SK-N-SH (cell line): ENCODE measurements around the gene PCSK9. TPM values are rescaled to one million over a fixed set of nuclear protein-coding genes. Genes with fewer than 3 reads are reported as not detected.

Source experiments
- CTCF ChIA-PET: fragments of 300-600, 350-600 bp; formaldehyde crosslinking; extraction: SDS; loops from one replicate; lab custom pipeline; 2021; lab: Yijun Ruan, JAX
- POLR2A ChIA-PET: fragments of 350-600 bp; sonication (Branson Sonifier 250); formaldehyde crosslinking; extraction: SDS; loops from one replicate; lab custom pipeline; 2020; ENCODE audit warnings: antibody characterized with exemption, inconsistent platforms; lab: Yijun Ruan, JAX
- DNase-seq: peaks from one replicate; pipeline ENCODE4 v3.0.0; 2012
- H2AFZ ChIP-seq: fragments of 200-600 bp; sonication (generic); 2 replicates; pipeline ENCODE4 v1.8.1; 2016; ENCODE audit warnings: antibody characterized with exemption, mild to moderate bottlenecking, low read depth
- H3F3A ChIP-seq: fragments of 200-600 bp; sonication (generic); replicated peaks from 2 replicates; pipeline ENCODE3; 2016; ENCODE audit warnings: antibody characterized with exemption, mild to moderate bottlenecking; ENCODE audit not compliant: insufficient read depth
- H3K27ac ChIP-seq, 2 experiments: fragments of 200-500 bp in 1 of 2; fragments of 200-600 bp in 1 of 2; sonication (Bioruptor generic) in 1 of 2; sonication (generic), shearing (Covaris generic) in 1 of 2; 2 replicates each; pipeline versions ENCODE4 v1.5.1 to v1.6.1; 2014 to 2016; ENCODE audit warnings: low read depth in 2 of 2, inconsistent platforms in 1 of 2, low read length in 1 of 2, mild to moderate bottlenecking in 1 of 2, mixed read lengths in 1 of 2
- H3K27me3 ChIP-seq: fragments of 200-600 bp; sonication (generic), shearing (Covaris generic); 2 replicates; pipeline ENCODE4 v1.6.1; 2016; ENCODE audit warnings: mixed run types; ENCODE audit not compliant: insufficient read depth
- H3K36me3 ChIP-seq, 2 experiments: fragments of 200-500 bp in 1 of 2; fragments of 200-600 bp in 1 of 2; sonication (Bioruptor generic) in 1 of 2; sonication (generic) in 1 of 2; replicated peaks in 1 of 2; 2 replicates each; pipeline versions ENCODE3 to v1.5.1; 2014 to 2016; ENCODE audit warnings: low read length in 1 of 2, mild to moderate bottlenecking in 1 of 2; ENCODE audit not compliant: insufficient read depth in 2 of 2, control insufficient read depth in 1 of 2
- H3K4me1 ChIP-seq, 2 experiments: fragments of 200-500 bp in 1 of 2; fragments of 200-600 bp in 1 of 2; sonication (Bioruptor generic) in 1 of 2; sonication (generic), shearing (Covaris generic) in 1 of 2; 2 replicates each; pipeline versions ENCODE4 v1.5.1 to v1.6.1; 2014 to 2016; ENCODE audit warnings: low read depth in 1 of 2, low read length in 1 of 2, mixed run types in 1 of 2; ENCODE audit not compliant: insufficient read depth in 2 of 2, control insufficient read depth in 1 of 2
- H3K4me2 ChIP-seq: fragments of 200-600 bp; sonication (generic), shearing (Covaris generic); 2 replicates; pipeline ENCODE4 v1.6.1; 2017; ENCODE audit warnings: mixed run types
- H3K4me3 ChIP-seq, 2 experiments: fragments of 200-500 bp in 1 of 2; fragments of 200-600 bp in 1 of 2; sonication (Bioruptor generic) in 1 of 2; sonication (generic), shearing (Covaris generic) in 1 of 2; 2 replicates each; pipeline versions ENCODE4 v1.5.1 to v1.8.1; 2014 to 2016; ENCODE audit warnings: low read depth in 2 of 2, inconsistent platforms in 1 of 2, low read length in 1 of 2, mild to moderate bottlenecking in 1 of 2, mixed read lengths in 1 of 2, moderate library complexity in 1 of 2
- H3K79me2 ChIP-seq: fragments of 200-600 bp; sonication (generic); 2 replicates; pipeline ENCODE4 v1.8.1; 2017; ENCODE audit warnings: mild to moderate bottlenecking; ENCODE audit not compliant: insufficient read depth
- H3K9ac ChIP-seq: fragments of 200-600 bp; sonication (generic); 2 replicates; pipeline ENCODE4 v1.6.1; 2017; ENCODE audit warnings: mixed run types
- H3K9me2 ChIP-seq: fragments of 200-600 bp; sonication (generic); 2 replicates; pipeline ENCODE4 v1.6.1; 2017; ENCODE audit warnings: mixed run types
- H3K9me3 ChIP-seq: fragments of 200-600 bp; sonication (generic); 2 replicates; pipeline ENCODE4 v1.6.1; 2017; ENCODE audit warnings: mixed run types, mild to moderate bottlenecking, moderate library complexity
- H4K20me1 ChIP-seq: fragments of 200-600 bp; sonication (generic); 2 replicates; pipeline ENCODE4 v1.6.1; 2017; ENCODE audit warnings: mild to moderate bottlenecking, mixed run types; ENCODE audit not compliant: insufficient read depth
- ELF1 ChIP-seq: IDR thresholded peaks from 2 replicates; pipeline ENCODE4 v1.4.0; 2012
- FOSL2 ChIP-seq: IDR thresholded peaks from 2 replicates; pipeline ENCODE4 v1.4.0; 2012; ENCODE audit warnings: low read depth, mild to moderate bottlenecking, moderate library complexity, borderline replicate concordance
- FOXJ3 ChIP-seq: sonication (generic); formaldehyde crosslinking; IDR thresholded peaks from 2 replicates; pipeline ENCODE4 v1.5.1; 2020; ENCODE audit warnings: mild to moderate bottlenecking, missing genetic modification reagents
- NFIC ChIP-seq: IDR thresholded peaks from 2 replicates; pipeline ENCODE4 v1.4.0; 2012; ENCODE audit warnings: borderline replicate concordance
- SIN3A ChIP-seq: IDR thresholded peaks from 2 replicates; pipeline ENCODE4 v1.6.1; 2012; ENCODE audit warnings: low read depth, mild to moderate bottlenecking, low read length, moderate library complexity, borderline replicate concordance
- SMC3 ChIP-seq: IDR thresholded peaks from 2 replicates; pipeline ENCODE4 v1.6.1; 2012; ENCODE audit warnings: low read depth, low read length, improper control_type of control experiment
- TCF12 ChIP-seq: IDR thresholded peaks from 2 replicates; pipeline ENCODE4 v1.4.0; 2012
- WGBS: methylation state at CpG from one replicate; pipeline ENCODE4 v1.1.6; 2017; ENCODE audit warnings: low lambda C conversion rate; 5-methylcytosine and 5-hydroxymethylcytosine counted together
- polyA plus RNA-seq, 3 experiments: library from polyadenylated mRNA; depleted of rRNA; stranded (reverse); fragments of >200 nt; gene quantifications; 2 replicates each; pipeline ENCODE4 v1.2.3, GENCODE V29; 2012
- TF ChIP-seq, protein P1 (sequence below): fragments of 200-600 bp; sonication (generic); IDR thresholded peaks from 2 replicates; pipeline ENCODE4 v1.6.1; 2017; ENCODE audit warnings: antibody characterized with exemption, mild to moderate bottlenecking, moderate library complexity
- TF ChIP-seq, protein P2 (sequence below): IDR thresholded peaks from 2 replicates; pipeline ENCODE4 v1.4.0; 2012; ENCODE audit warnings: low read depth
- TF ChIP-seq, protein P3 (sequence below): IDR thresholded peaks from 2 replicates; pipeline ENCODE4; 2012
- TF ChIP-seq, protein P4 (sequence below): IDR thresholded peaks from 2 replicates; pipeline ENCODE4 v1.4.0; 2012; ENCODE audit warnings: low read depth, borderline replicate concordance

Gene PCSK9
- polyA plus RNA-seq, 1 of the 3 experiments (the other 2 are of a cell fraction): 0.02 TPM

DNA sequence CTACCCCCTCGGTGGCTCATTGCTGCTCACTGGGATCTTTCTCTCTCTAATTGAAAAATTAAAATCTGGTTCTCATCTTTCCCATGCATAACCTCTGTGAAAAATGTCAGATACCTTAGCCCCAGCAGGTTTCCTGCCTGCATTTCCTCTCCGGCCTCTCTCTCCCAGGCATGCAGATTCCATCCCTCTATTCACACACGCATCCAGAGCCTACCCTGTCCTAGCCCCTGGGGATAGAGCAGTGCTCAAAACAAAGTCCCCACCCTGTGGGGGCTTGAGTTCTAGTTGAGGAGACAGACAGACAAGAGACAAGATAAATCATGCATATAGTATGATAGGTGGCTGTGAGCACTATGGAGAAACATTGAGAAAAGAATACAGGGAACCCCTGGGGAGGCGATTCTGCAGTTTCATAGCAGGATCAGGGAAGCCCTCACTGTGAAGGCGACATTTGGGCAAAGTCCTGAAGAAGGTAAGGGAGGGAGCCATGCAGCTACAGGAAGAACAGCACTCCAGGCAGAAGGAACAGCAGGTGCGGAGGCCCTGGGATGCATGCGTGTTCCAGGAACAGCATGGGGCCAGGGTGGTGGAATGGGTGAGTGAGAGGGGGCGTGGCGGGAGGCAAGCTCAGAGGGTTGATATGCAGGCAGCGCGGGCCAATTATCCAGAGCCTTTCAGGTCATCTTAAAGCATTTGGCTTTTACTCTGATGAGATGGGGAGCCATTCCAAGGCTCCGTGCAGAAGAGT, 44.2 kb upstream of the PCSK9 start (continued):
- TF ChIP-seq, protein P1, sequence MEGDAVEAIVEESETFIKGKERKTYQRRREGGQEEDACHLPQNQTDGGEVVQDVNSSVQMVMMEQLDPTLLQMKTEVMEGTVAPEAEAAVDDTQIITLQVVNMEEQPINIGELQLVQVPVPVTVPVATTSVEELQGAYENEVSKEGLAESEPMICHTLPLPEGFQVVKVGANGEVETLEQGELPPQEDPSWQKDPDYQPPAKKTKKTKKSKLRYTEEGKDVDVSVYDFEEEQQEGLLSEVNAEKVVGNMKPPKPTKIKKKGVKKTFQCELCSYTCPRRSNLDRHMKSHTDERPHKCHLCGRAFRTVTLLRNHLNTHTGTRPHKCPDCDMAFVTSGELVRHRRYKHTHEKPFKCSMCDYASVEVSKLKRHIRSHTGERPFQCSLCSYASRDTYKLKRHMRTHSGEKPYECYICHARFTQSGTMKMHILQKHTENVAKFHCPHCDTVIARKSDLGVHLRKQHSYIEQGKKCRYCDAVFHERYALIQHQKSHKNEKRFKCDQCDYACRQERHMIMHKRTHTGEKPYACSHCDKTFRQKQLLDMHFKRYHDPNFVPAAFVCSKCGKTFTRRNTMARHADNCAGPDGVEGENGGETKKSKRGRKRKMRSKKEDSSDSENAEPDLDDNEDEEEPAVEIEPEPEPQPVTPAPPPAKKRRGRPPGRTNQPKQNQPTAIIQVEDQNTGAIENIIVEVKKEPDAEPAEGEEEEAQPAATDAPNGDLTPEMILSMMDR: no peak
- TF ChIP-seq TCF12 (no peak), FOSL2 (no peak), FOXJ3 (CRISPR knock-in tag) (no peak), SMC3 (no peak)

DNA sequence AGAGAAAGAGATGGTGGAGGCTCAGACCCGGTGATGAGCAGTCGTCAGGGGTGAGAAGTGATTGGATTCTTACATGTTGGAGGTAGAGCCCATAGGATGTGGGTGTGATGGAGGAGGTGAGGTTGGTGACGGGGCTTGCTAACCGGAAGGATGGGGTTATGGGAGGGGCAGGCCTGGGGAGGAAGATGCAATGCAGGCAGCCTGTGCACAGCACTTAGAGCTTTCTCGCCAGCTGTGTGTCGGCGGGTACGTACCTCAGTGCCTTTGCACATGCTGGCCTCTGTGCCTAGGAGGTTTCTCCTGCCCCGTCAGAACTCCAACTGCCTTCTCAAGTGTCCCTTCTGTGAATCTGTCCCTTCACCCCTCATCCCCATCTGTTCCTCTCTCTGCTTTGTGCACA, 43.5 kb upstream of the PCSK9 start:
- Histone ChIP-seq H3K79me2 (no peaks in the 10 kb centered on the region), H3K9me2 (no peaks in the 10 kb centered on the region), H2AFZ (no peak overlapping the region), H4K20me1 (no peaks in the 10 kb centered on the region), H3F3A (no peaks in the 10 kb centered on the region), H3K9me3 (no peaks in the 10 kb centered on the region), H3K27me3 (no peaks in the 10 kb centered on the region; the same call in 1 of the 2 replicates), H3K4me1 (peaks cover 0 to 3% of the 10 kb centered on the region in 2 experiments; a peak in 1 of 4 replicates), H3K4me3 (no peak overlapping the region), H3K27ac (no peak overlapping the region), H3K4me2 (no peak overlapping the region), H3K9ac (no peak overlapping the region), H3K36me3 (no peaks in the 10 kb centered on the region)
- no peak for DNase-seq
- CTCF ChIA-PET: interaction anchor here (0.7 to 10.9 kb wide), 28 partner anchors 10 to 281 kb away, joined by 3 to 302 read pairs (median 7); partner anchors contain the start of gene TMEM61
- POLR2A ChIA-PET: interaction anchor here (0.8 to 1.1 kb wide), 2 partner anchors 8 to 51 kb away, joined by 3 read pairs; no protein-coding TSS in a partner anchor
- 59% methylated on average over 7 of the region's 9 CpGs for WGBS
- TF ChIP-seq NFIC: no peak
- TF ChIP-seq, protein P2, sequence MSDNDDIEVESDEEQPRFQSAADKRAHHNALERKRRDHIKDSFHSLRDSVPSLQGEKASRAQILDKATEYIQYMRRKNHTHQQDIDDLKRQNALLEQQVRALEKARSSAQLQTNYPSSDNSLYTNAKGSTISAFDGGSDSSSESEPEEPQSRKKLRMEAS: no peak
- no peak for TF ChIP-seq TCF12
- no peak for TF ChIP-seq ELF1
- TF ChIP-seq, protein P3, sequence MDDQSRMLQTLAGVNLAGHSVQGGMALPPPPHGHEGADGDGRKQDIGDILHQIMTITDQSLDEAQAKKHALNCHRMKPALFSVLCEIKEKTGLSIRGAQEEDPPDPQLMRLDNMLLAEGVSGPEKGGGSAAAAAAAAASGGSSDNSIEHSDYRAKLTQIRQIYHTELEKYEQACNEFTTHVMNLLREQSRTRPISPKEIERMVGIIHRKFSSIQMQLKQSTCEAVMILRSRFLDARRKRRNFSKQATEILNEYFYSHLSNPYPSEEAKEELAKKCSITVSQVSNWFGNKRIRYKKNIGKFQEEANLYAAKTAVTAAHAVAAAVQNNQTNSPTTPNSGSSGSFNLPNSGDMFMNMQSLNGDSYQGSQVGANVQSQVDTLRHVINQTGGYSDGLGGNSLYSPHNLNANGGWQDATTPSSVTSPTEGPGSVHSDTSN: no peak
- TF ChIP-seq, protein P4, sequence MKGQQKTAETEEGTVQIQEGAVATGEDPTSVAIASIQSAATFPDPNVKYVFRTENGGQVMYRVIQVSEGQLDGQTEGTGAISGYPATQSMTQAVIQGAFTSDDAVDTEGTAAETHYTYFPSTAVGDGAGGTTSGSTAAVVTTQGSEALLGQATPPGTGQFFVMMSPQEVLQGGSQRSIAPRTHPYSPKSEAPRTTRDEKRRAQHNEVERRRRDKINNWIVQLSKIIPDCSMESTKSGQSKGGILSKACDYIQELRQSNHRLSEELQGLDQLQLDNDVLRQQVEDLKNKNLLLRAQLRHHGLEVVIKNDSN: no peak
- TF ChIP-seq SIN3A: no peak
